HG03354 (cell line): ENCODE results near the gene CELF1.
"Not testable (repeated sequence)": the region's sequence is repeated elsewhere in the genome, so short reads cannot be mapped to it uniquely, and the experiment has no call there.

Experiments used
- ATAC-seq: cut with Tn5 transposase; IDR thresholded peaks from one replicate; pipeline ENCODE4 v1.9.1; 2021; ENCODE audit warnings: mild to moderate bottlenecking; ENCODE audit not compliant: unreplicated experiment, poor library complexity, severe bottlenecking

CELF1 gene

GRCh38 chr11:47577460-47578041, 24.6 kb upstream of the CELF1 start:
- no peak for ATAC-seq

- no peak for ATAC-seq
Observed at GRCh38 chr11:47573321-47573720, 20.4 kb upstream of the CELF1 start.

DNA sequence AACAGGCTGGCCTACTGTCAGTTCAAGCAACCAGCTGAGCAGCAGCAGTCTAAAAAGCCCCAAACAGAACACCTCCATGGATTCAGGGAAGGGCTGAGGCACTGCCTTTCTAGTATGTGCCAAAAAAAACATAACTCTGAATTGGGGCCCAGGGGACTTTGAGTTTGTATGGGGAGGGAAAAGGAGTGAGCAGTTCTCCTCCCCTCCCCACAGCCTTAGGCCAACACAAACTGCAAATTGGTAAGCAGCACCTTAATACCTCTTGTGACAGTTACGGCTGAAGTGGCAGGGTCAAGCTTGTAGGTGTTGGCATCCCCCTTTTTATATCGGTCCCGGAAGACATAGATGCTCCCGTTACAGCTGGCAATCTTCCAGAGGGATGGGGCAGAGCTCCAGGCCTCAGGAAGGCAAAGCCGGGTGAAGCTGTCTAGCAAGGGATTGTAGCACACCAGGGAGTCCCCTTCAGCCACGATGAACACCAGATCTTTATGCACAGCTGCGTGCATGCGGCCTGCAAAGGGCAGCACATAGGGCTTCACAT, 19.9 kb upstream of the CELF1 start:
- ATAC-seq = no peak

DNA sequence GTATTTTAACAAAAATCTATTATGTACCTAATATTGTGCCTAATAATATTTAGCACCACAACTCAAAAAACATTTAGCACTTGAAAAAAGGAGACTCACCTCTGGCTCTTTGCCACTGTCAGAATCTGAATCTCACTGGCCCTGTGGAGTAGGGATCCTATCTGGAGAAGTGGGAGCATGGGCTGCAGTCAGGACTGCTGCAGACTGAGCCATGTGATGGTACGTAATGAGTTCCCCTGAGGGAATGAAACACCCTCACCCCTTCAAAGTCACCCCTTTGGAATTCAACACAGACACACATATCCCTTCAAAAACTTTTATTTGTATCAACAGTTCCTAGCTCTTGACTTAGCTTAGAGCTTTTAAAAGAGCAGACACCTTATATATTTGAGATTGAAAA, 19.0 kb upstream of the CELF1 start:
- ATAC-seq = no peak

DNA sequence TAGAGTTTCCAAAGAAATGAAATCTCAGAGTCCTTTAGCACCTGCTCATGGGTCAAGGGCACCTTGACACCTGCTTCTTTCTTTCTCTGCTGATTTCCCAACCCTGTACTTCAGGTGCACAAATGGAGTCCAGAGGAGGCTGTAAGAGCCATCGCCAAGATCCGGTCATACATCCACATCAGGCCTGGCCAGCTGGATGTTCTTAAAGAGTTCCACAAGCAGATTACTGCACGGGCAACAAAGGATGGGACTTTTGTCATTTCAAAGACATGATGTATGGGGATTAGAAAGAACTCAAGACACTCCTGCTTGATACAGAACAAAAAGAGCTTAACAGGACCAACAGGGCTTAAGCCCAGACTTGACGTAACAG, 18.4 kb upstream of the CELF1 start:
- ATAC-seq = no peak

- no peak for ATAC-seq
Observed at GRCh38 chr11:47570651-47571356, 17.9 kb upstream of the CELF1 start.

GRCh38 chr11:47569646-47570045, 16.7 kb upstream of the CELF1 start:
- no peak for ATAC-seq

- ATAC-seq = no peak
Observed at GRCh38 chr11:47566149-47566698, 13.3 kb upstream of the CELF1 start.

DNA sequence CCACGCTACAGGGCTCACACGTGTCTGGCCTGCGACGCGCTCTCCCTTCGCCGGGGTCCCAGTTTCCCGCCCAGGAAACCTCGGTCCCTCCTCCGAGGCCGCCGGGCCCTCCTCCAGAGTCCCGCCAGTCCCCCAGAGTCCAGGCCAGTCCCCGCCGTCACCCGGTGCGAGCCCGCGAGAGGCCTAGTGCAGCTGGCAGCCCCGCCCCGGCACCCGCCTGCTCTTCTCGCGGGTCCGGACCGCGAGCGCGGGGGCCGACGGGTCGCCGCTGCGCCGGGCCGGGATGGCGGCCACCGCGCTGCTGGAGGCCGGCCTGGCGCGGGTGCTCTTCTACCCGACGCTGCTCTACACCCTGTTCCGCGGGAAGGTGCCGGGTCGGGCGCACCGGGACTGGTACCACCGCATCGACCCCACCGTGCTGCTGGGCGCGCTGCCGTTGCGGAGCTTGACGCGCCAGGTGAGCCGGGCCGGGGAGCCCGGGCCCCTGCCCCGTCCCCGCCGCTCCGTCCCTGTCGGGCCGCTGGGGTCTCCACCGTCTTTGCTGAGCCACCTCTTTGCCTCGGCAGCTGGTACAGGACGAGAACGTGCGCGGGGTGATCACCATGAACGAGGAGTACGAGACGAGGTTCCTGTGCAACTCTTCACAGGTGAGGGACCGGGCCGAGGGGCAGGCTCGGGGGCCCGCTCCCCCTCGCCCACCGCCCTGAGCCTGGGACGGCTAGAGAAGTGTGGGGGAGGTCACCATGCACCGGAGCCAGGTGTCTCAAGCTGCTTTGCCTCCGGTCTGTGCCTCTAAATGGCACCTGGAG, 12.6 kb upstream of the CELF1 start, which contains the start of gene PTPMT1:
TSS of gene PTPMT1 (plus strand) at position 260 of the 809 bp plus-strand sequence. CDS start at position 284, 24 bp downstream.
- ATAC-seq = peak; percentile 87

DNA sequence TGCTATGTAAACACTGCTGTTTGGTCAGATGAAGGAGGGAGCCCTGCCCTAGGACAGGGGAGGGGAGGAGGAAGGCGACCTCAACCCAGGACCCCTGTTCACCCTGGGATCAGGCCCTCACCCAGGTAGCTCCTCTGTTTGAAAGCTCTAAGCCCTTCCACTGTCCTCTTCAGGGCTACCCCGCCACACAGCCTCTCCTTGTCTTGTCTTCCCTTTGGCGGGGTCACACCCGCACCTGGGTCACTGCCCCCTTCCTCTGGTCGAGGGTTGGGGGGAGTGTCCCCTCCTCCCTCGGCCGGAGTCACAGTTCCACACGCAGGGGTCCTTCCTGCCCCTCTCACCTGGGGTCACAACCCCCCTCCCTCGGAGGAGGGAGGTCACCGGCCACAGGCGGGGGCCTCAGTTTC, 12.0 kb upstream of the CELF1 start:
- ATAC-seq = peak; percentile 16

DNA sequence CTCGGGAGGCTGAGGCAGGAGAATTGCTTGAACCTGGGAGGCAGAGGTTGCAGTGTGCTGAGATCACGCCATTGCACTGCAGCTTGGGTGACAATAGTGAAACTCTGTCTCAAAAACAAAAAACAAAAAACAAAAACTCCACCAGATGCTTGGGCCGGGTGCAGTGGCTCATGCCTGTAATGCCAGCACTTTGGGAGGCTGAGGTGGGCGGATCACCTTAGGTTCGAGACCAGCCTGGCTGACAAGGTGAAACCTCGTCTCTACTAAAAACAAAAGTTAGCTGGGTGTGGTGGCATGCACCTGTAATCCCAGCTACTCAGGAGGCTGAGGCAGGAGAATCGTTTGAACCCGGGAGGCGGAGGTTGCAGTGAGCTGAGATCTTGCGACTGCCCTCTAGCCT, 11.4 kb upstream of the CELF1 start:
- ATAC-seq = not testable (repeated sequence)

- ATAC-seq = not testable (repeated sequence)
Observed at GRCh38 chr11:47562393-47562792, 9.5 kb upstream of the CELF1 start.

DNA sequence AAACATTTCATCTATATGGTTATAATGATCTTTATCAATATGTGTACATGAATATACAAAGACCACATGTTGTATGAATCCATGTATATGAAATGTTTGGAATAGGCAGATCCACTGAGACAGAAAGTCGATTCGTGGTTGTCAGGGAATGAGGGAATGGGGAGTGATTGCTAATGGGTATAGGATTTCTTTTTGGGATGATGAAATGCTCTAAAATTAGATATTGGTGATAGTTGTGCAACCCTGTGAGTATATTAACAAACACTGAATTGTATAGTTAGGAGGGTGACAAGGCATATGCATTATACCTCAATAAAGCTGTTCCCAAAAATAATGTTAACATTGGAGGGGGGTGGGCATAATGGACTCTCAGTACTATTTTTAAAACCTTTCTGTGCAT, 7.5 kb upstream of the CELF1 start:
- no peak for ATAC-seq

GRCh38 chr11:47558695-47559094, 5.8 kb upstream of the CELF1 start:
- no peak for ATAC-seq

- not testable (repeated sequence) for ATAC-seq
Observed at GRCh38 chr11:47557004-47557403, 4.1 kb upstream of the CELF1 start.

DNA sequence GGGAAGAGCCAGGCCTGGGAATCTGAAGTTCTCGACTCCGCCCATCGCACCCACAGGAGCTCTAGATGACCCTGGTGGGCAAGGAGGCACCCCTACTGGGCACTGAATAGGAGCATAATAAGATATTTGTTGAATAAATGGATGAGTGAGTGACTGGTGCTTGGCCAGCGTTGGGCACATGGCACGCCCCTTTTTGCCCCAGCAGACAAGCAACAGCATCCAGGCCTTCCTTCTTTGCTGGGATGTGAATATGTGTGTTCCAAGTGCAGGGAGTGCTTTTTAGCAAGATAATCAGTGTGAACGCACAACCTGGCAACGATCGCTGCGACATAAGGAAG, 443 bp upstream of the CELF1 start:
- peak; percentile 31 for ATAC-seq

DNA sequence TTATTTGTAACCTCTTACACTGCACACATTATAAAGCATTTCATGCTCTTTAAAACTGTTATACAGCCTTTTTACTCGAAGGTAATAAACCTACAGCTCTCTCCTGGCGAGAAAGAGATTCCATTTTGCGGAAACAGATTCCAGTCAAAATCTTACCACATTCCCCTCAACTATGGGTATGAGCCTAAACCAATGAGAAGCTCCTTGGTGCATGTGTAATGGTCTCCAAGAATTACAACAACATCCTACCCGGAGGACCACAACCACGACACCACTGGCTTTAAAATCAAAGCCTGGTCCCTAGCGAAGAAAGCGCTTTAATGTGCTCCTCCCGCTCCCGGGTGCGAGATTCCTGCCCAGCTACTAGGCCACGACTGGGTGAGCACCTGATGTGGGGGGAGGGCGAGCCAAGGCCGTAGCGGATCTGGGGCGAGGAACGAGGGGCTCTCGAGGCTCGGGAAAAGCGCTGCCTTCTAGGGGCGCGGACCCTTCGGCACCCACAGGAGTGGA, 821 bp downstream of the CELF1 start:
- peak; percentile 1 for ATAC-seq

DNA sequence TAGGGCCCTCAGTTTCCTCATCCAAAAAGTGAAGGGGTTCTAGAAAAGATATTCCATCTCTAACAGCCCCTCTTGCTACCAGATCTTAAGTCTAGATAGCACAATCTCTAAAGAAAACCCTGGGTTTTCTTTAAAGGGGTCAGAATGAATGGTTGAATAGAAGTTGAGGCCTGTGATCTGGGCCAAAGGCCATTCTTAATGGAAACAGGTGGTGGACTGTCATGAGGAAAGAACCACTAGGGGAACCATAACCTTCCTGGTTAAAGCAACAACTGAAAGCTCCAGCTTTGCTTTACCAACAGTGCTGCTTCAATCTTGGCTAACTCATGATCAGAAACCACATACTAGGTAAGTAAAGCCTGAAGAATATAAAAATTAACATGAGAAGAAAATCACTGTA, 1.8 kb downstream of the CELF1 start:
- ATAC-seq = no peak

- no peak for ATAC-seq
Observed at GRCh38 chr11:47550288-47551047, 2.5 kb downstream of the CELF1 start.
